ENCODE measurements around the gene OGFOD3. TPM values are rescaled to one million over a fixed set of nuclear protein-coding genes. Genes with fewer than 3 reads are reported as not detected.
A peak's percentile ranks its signal among the peaks of the same experiment; 100 is the strongest.

The OGFOD3 gene
- total and polyA plus RNA-seq, 2 donors from 2014 or later = 27.8 to 36.1 TPM

GRCh38 chr17:82388922-82389283, 29.5 kb downstream of the OGFOD3 start:
- Histone ChIP-seq H3K9me3 (ENCODE audit: control insufficient read depth in 2 of 3, insufficient read depth in 1 of 3, low read length in 3 of 3) (no peaks in the 10 kb centered on the region), H3K27me3 (ENCODE audit: control insufficient read depth, insufficient read depth, low read length) (no peaks in the 10 kb centered on the region), H3K4me3 (ENCODE audit: low read length in 3 of 3) (no peak overlapping the region), H3K36me3 (ENCODE audit: control insufficient read depth in 2 of 3, insufficient read depth in 3 of 3, low read length in 3 of 3) (no peaks in the 10 kb centered on the region), H3K4me1 (ENCODE audit: control insufficient read depth in 2 of 3, insufficient read depth in 2 of 3, low read depth in 1 of 3, low read length in 3 of 3) (peaks cover 0 to 9% (median 0%) of the 10 kb centered on the region in 3 donors), H3K9ac (ENCODE audit: low read length in 3 of 3) (no peak overlapping the region), H3K27ac (ENCODE audit: low read depth in 2 of 2, low read length in 2 of 2) (no peak overlapping the region)
- FAIRE-seq (no peak), DNase-seq (peak in 1 of 5 donors; percentile 39)
- TF ChIP-seq CTCF (IDR thresholded peaks at IDR 0.05; ENCODE audit: borderline replicate concordance, extremely low read depth, insufficient read depth) = no peak
- intact Hi-C loops (cut with DNase I) = no loop called here

- H3K9ac ChIP-seq (ENCODE audit: low read length in 3 of 3) = no peak overlapping the region
- FAIRE-seq = no peak
- intact Hi-C loops (cut with DNase I) = no loop called here
- H3K27ac ChIP-seq (ENCODE audit: low read depth in 2 of 2, low read length in 2 of 2) = no peak overlapping the region
- peaks cover 0 to 9% (median 0%) of the 10 kb centered on the region in 3 donors for H3K4me1 ChIP-seq (ENCODE audit: control insufficient read depth in 2 of 3, insufficient read depth in 2 of 3, low read depth in 1 of 3, low read length in 3 of 3)
- no peaks in the 10 kb centered on the region for H3K27me3 ChIP-seq (ENCODE audit: control insufficient read depth, insufficient read depth, low read length)
- H3K4me3 ChIP-seq (ENCODE audit: low read length in 3 of 3) = no peak overlapping the region
- TF ChIP-seq CTCF (IDR thresholded peaks at IDR 0.05; ENCODE audit: borderline replicate concordance, extremely low read depth, insufficient read depth) = no peak
- DNase-seq = peak in 1 of 5 donors; percentile 81
- H3K9me3 ChIP-seq (ENCODE audit: control insufficient read depth in 2 of 3, insufficient read depth in 1 of 3, low read length in 3 of 3) = no peaks in the 10 kb centered on the region
- no peaks in the 10 kb centered on the region for H3K36me3 ChIP-seq (ENCODE audit: control insufficient read depth in 2 of 3, insufficient read depth in 3 of 3, low read length in 3 of 3)
Observed at GRCh38 chr17:82388223-82388921, 30.0 kb downstream of the OGFOD3 start.

- TF ChIP-seq CTCF (IDR thresholded peaks at IDR 0.05; ENCODE audit: borderline replicate concordance, extremely low read depth, insufficient read depth) = no peak
- intact Hi-C loops (cut with DNase I) = no loop called here
Observed at GRCh38 chr17:82387705-82388106, 30.7 kb downstream of the OGFOD3 start.

More at GRCh38 chr17:82387705-82388106, 30.7 kb downstream of the OGFOD3 start:
- Histone ChIP-seq H3K4me3 (ENCODE audit: low read length in 3 of 3) (no peak overlapping the region), H3K36me3 (ENCODE audit: control insufficient read depth in 2 of 3, insufficient read depth in 3 of 3, low read length in 3 of 3) (no peaks in the 10 kb centered on the region), H3K9ac (ENCODE audit: low read length in 3 of 3) (no peak overlapping the region), H3K9me3 (ENCODE audit: control insufficient read depth in 2 of 3, insufficient read depth in 1 of 3, low read length in 3 of 3) (no peaks in the 10 kb centered on the region), H3K27me3 (ENCODE audit: control insufficient read depth, insufficient read depth, low read length) (no peaks in the 10 kb centered on the region), H3K4me1 (ENCODE audit: control insufficient read depth in 2 of 3, insufficient read depth in 2 of 3, low read depth in 1 of 3, low read length in 3 of 3) (peaks cover 0 to 9% (median 0%) of the 10 kb centered on the region in 3 donors), H3K27ac (ENCODE audit: low read depth in 2 of 2, low read length in 2 of 2) (no peak overlapping the region)
- DNase-seq = no peak
- FAIRE-seq = no peak
